Progenitor cell of endocrine pancreas (in vitro differentiated cells): Measurements from ENCODE around the gene EPHA4. TPM values are rescaled to one million over a fixed set of nuclear protein-coding genes. Genes with fewer than 3 reads are reported as not detected.

Experiments used
- DNase-seq: peaks from one replicate; pipeline ENCODE4 v3.0.0; 2021; ENCODE audit warnings: low spot score; ENCODE audit not compliant: unreplicated experiment
- H3K27ac Mint-ChIP-seq: 2 replicates; pipeline ENCODE4 v1.8.0; 2021; ENCODE audit warnings: mild to moderate bottlenecking, moderate library complexity, mixed read lengths
- H3K27me3 Mint-ChIP-seq: 2 replicates; pipeline ENCODE4 v1.8.0; 2021; ENCODE audit warnings: mixed read lengths
- H3K36me3 Mint-ChIP-seq: 2 replicates; pipeline ENCODE4 v1.8.0; 2022; ENCODE audit warnings: mixed read lengths; ENCODE audit not compliant: insufficient read depth
- H3K4me1 Mint-ChIP-seq: 2 replicates; pipeline ENCODE4 v1.8.0; 2021; ENCODE audit warnings: low read depth, mixed read lengths
- H3K4me3 Mint-ChIP-seq: 2 replicates; pipeline ENCODE4 v1.8.0; 2021; ENCODE audit warnings: low read depth, mild to moderate bottlenecking, moderate library complexity, mixed read lengths
- H3K9me3 Mint-ChIP-seq: 2 replicates; pipeline ENCODE4 v1.8.0; 2021; ENCODE audit warnings: low read depth, mixed read lengths
- total RNA-seq: library from RNA; stranded (reverse); gene quantifications from 2 replicates; pipeline ENCODE4 v1.2.1, GENCODE V29; 2021
- TF ChIP-seq, protein P1 (sequence below): fragments of 200-600 bp; sonication (generic); IDR thresholded peaks from one replicate; pipeline ENCODE4 v1.5.0; 2021; ENCODE audit warnings: antibody characterized with exemption, mild to moderate bottlenecking; ENCODE audit not compliant: unreplicated experiment

EPHA4 gene
- total RNA-seq, 1 donor from 2014 or later = 41.4 TPM

DNA sequence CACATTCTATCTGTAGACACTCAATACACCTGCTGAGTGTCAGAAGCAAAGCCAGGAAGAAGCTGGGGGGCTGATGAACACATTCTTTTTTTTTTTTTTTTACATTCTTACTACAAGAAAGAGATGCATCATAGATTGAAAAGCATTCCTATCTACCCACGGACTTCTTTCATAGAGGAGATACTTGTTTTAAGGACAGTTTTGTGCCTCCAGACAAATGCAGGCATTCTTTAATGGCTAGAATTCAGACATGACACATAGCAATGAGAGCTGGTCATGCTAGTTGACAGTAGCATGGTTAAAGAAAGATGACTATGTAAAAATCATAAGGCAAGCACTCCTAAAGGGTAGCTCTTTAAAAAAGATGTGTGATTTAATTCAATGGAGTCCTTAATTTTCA is 110.2 kb downstream of the EPHA4 start:
- TF ChIP-seq, protein P1, sequence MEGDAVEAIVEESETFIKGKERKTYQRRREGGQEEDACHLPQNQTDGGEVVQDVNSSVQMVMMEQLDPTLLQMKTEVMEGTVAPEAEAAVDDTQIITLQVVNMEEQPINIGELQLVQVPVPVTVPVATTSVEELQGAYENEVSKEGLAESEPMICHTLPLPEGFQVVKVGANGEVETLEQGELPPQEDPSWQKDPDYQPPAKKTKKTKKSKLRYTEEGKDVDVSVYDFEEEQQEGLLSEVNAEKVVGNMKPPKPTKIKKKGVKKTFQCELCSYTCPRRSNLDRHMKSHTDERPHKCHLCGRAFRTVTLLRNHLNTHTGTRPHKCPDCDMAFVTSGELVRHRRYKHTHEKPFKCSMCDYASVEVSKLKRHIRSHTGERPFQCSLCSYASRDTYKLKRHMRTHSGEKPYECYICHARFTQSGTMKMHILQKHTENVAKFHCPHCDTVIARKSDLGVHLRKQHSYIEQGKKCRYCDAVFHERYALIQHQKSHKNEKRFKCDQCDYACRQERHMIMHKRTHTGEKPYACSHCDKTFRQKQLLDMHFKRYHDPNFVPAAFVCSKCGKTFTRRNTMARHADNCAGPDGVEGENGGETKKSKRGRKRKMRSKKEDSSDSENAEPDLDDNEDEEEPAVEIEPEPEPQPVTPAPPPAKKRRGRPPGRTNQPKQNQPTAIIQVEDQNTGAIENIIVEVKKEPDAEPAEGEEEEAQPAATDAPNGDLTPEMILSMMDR = no peak
- no peaks in the 10 kb centered on the region for H3K9me3 Mint-ChIP-seq
- no peak overlapping the region for H3K27ac Mint-ChIP-seq
- peaks cover 5% of the 10 kb centered on the region for H3K4me1 Mint-ChIP-seq
- H3K4me3 Mint-ChIP-seq = no peak overlapping the region
- H3K36me3 Mint-ChIP-seq = peaks cover under 1% of the 10 kb centered on the region
- no peak for DNase-seq
- no peaks in the 10 kb centered on the region for H3K27me3 Mint-ChIP-seq

DNA sequence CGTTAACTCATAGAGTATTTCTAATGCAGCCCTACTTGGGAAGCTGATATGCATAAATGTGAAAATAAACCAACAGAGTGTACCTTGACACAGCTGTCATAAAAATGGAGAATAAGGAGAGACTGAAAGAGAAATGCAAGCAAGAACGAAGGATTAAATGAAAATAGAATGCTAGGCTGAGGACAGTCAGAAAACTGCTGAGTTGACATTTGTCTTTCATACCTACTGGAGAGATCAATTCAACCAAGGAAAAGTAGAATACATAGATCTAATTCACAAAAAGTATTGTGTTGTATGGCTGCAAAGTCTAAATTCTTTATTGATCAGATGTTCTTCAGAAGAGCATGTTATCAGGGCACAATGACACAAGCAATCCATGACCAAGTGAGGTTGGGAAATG is 112.0 kb downstream of the EPHA4 start:
- Mint-ChIP-seq H3K4me1 (peaks cover 5% of the 10 kb centered on the region), H3K27ac (no peak overlapping the region), H3K27me3 (peaks cover 4% of the 10 kb centered on the region), H3K4me3 (no peak overlapping the region), H3K9me3 (no peaks in the 10 kb centered on the region), H3K36me3 (peaks cover 8% of the 10 kb centered on the region)
- TF ChIP-seq, protein P1 = no peak
- DNase-seq = no peak

DNA sequence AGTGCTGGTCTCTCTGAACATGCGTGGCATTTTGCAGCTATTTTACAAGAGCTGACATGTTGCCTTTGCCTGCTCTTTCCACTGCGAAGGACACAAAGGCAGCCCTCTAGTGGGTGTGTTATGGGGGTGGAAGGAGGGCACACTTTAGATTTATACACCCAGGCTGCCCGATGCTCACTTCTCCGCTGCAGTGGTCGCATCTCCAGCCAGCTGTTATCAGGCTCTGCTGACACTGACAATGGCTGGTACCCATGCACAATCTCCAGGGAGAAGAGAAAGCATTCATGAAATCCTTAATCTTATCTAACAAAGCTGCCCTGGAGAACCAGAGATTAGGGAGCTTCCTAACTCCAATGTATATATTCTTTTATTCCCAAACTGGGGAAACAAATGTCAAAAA is 113.5 kb downstream of the EPHA4 start:
- Mint-ChIP-seq H3K36me3 (peaks cover 13% of the 10 kb centered on the region), H3K4me3 (no peak overlapping the region), H3K27me3 (peaks cover 7% of the 10 kb centered on the region), H3K9me3 (no peaks in the 10 kb centered on the region), H3K4me1 (peaks cover 2% of the 10 kb centered on the region), H3K27ac (no peak overlapping the region)
- no peak for DNase-seq
- TF ChIP-seq, protein P1 = no peak

DNA sequence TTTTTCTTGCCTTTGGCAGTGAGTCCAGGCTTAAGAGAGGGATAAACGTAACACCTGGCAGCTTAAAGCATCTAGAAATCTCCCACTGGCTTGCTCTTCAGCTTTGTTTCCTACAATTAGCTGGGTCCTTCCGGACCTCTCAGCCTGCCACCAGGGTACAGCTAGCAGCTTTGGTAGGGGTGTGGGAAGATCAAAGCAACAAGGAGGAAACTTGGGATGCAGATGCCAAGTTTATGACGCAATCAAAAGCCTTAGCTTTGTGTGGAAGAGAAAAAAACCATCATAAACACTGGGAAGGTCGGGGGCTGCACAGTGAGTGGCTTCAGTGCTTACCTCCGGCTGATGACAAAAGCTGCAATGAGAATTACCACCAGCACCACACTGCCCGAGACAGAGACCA is 116.9 kb downstream of the EPHA4 start:
- no peak for DNase-seq
- H3K4me3 Mint-ChIP-seq = no peak overlapping the region
- TF ChIP-seq, protein P1 = no peak
- H3K4me1 Mint-ChIP-seq = peaks cover 15% of the 10 kb centered on the region
- H3K36me3 Mint-ChIP-seq = peaks cover 13% of the 10 kb centered on the region
- H3K27ac Mint-ChIP-seq = no peak overlapping the region
- H3K9me3 Mint-ChIP-seq = no peaks in the 10 kb centered on the region
- H3K27me3 Mint-ChIP-seq = peaks cover 7% of the 10 kb centered on the region

DNA sequence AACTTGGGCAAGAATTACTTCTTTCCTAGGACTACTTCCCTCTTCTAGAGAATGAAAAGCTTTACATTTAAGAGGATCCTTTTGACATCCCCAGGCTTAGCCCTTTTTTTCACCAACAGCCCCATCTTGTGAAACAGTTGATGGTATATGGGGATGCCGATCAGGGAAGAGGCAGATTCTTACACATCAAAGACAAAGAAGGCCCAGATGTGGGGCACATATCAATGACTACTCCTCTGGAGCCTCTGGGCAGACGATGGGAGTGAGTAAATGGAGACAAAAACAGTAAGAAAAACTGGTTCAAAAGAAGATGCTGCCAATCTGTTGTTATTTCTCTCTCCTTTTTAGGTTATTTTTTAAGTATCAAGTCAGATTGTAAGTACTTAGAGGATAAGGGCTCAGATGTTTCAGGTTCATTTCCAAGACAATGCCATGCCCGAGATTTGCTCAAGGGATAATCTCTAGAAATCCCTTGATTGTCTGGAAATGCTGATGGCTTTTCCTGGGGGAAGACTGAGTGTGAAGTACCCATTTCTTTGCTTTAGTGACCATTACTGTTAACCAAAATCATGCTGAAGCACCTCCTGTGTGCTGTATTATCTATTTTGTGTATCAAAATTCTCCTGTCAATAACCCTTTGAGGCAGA is 117.5 kb downstream of the EPHA4 start:
- Mint-ChIP-seq H3K4me1 (peaks cover 17% of the 10 kb centered on the region), H3K9me3 (no peaks in the 10 kb centered on the region), H3K27ac (no peak overlapping the region), H3K36me3 (peaks cover 14% of the 10 kb centered on the region), H3K27me3 (peaks cover 7% of the 10 kb centered on the region), H3K4me3 (no peak overlapping the region)
- DNase-seq = no peak
- TF ChIP-seq, protein P1 = no peak
